Stimulated activated CD4-positive, alpha-beta T cell treated with anti-CD3 and anti-CD28 coated beads, Interleukin-1b, Interleukin-23, amount 100 ng/mL, for 4 hours (primary cell): Measurements from ENCODE around the gene MTA1.

Experiments
- DNase-seq, 2 donors: peaks; one replicate each; pipeline ENCODE4 v3.0.0-alpha.2; 2020; ENCODE audit warnings: low read depth in 2 of 2

The MTA1 gene

GRCh38 chr14:105422695-105423487 lies 3.3 kb downstream of the MTA1 start:
- DNase-seq, result no peak

- DNase-seq, result no peak
These were observed 4.0 kb downstream of the MTA1 start for GRCh38 chr14:105423488-105424195.

- no peak for DNase-seq
These were observed 5.2 kb downstream of the MTA1 start for GRCh38 chr14:105424861-105425260.

GRCh38 chr14:105425823-105426247 lies 6.2 kb downstream of the MTA1 start:
- no peak for DNase-seq

GRCh38 chr14:105426416-105427130 lies 6.9 kb downstream of the MTA1 start:
- DNase-seq, result no peak

GRCh38 chr14:105427412-105427811 lies 7.8 kb downstream of the MTA1 start:
- DNase-seq, result no peak

GRCh38 chr14:105427936-105428485 lies 8.4 kb downstream of the MTA1 start:
- DNase-seq, result no peak

- no peak for DNase-seq
These were observed 10.4 kb downstream of the MTA1 start for GRCh38 chr14:105430042-105430441.

- DNase-seq, result no peak
These were observed 10.9 kb downstream of the MTA1 start for GRCh38 chr14:105430565-105430964.

- DNase-seq, result no peak
These were observed 11.6 kb downstream of the MTA1 start for GRCh38 chr14:105431256-105431655.

- DNase-seq, result no peak
These were observed 13.0 kb downstream of the MTA1 start for GRCh38 chr14:105432657-105433056.

GRCh38 chr14:105433161-105433605 lies 13.6 kb downstream of the MTA1 start:
- DNase-seq, result no peak

GRCh38 chr14:105436402-105436801 lies 16.8 kb downstream of the MTA1 start:
- DNase-seq, result no peak

GRCh38 chr14:105436891-105437722 lies 17.5 kb downstream of the MTA1 start:
- DNase-seq, result no peak

GRCh38 chr14:105437723-105438500 lies 18.3 kb downstream of the MTA1 start:
- no peak for DNase-seq

GRCh38 chr14:105439179-105439578 lies 19.6 kb downstream of the MTA1 start:
- no peak for DNase-seq

GRCh38 chr14:105439710-105440553 lies 20.3 kb downstream of the MTA1 start:
- DNase-seq, result no peak

GRCh38 chr14:105440554-105440900 lies 20.9 kb downstream of the MTA1 start:
- no peak for DNase-seq

GRCh38 chr14:105440992-105441391 lies 21.4 kb downstream of the MTA1 start:
- no peak for DNase-seq

- DNase-seq, result no peak
These were observed 22.5 kb downstream of the MTA1 start for GRCh38 chr14:105442125-105442524.
